Measurements from ENCODE around the gene RET.

The RET gene

DNA sequence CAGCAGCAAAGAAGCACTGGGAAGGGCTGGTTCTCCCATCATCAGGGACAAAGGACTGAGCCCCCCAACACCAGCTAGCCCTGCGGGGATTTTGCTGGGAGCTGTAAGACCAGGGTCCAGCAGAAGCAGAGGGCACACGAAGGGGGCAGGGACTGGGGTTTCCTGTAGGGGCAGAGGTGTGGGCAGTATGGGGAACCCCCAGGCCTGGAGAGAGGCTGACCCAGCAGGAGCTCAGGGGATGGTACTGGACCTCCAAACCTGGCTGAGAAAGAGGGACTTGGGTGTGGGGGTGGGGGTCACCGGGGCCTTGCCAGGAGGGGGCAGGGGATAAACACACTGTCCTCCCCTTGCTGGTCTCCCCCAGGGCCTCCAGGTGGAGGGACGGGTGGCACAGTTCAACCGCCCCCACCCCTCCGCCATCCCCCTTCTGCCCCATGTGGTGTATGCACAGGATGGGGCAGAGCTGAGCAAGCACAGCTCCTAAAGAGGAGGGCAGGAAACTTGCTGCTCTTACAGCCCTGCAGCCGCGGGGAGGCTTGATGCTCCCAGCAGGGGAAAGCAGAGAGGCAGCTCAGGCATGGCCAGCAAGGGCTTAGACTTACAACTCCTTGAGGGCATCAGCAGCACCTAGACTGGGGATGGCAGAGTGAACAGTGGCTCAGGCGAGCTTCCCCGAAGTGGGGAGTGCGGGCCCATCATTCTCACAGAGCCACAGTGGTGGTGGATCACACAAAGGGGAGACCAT, 12.4 kb upstream of the RET start:
- no peak for DNase-seq

DNA sequence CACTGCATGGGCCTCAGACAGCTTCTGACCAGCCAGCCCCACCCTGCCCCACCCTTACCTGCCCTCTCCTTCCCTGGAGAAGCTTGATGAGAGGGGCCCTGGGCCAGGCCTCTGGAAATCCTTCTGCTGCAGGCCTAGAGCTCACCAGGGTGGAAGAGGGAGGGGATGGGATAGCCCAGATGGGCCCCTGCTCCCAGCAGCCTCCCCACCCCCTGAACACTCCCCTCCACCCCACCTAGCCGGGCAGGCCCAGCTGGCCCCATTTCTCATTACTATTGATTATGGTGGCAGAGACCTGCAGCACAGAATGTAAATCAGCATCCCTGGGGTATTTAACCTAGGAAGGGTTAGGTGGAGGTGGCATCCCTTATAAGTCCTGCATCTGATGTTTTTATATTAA, 11.6 kb upstream of the RET start:
- no peak for DNase-seq

DNA sequence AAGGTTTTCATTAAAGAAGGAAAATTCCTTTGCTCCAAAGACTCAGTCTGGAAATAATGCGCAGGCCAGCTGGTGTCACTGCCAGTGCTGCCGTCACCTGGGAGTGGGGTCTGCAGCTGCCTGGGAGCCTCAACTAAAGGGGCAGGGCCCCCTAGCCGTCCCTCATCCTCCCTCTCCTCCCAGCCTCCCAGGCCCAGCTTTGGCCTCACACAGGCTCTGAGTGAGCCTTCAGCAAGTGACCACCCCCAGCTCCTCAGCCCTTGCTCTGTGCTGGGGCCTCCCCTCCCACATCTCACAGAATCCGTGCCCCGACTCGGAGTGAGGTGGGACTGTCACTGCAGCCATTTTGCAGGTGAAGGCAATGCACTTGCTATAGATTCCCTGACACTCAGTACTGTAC, 11.1 kb upstream of the RET start:
- no peak for DNase-seq

DNA sequence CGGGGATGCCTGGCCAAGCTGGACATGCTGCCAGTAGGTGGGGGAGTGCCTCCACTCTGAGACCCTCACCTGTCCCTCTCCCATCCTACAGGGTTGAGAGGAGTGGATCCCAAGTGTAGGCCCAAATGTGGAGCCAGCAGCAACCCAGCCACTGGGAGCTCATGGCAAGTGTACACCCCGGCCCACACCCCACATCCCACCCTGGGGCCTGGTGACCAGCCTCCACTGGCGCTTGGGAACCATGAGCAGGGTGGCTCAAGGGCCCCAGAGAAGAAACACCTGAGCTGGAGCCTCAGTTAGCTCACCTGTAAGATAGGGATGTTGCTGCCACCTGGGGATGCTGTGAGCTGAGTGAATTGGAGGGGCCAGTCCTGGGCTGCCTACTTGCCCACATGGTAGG, 10.4 kb upstream of the RET start:
- DNase-seq: no peak

DNA sequence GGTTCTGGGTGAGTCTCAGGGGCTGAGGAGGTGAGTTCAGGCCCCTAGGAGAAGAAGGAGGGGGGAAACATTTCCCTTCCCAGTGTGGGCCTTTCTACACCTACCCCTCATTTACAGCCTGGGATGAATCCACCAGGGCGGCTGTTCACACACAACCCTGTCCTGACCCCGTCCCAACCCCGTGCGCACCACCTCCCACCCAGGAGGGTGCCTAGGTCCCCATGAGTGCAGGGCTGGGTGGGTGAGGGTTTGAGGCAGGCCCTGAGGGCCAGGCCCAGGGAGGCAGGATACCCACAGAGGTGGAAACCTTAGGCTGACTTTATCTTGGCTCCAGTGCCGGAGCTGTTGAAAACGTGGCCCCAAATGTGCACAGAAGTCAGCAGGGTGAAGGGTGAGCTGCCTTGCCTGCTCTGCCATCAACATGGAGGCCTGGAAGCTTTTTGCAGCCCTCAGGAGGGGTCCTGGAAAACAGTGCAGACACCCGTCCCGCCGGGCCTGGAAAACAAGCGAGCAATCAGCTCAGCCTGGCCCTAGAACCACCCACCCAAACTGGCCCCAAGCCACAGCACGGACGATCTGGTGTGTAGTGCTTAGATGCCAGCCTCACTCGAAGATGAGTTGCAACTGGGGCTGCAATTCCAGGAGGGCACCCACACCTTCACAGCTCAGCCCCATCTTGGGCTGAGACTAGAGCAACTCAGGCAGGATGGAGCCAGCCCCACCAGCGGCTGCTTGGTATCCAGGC, 9.3 kb upstream of the RET start:
- DNase-seq: no peak

DNA sequence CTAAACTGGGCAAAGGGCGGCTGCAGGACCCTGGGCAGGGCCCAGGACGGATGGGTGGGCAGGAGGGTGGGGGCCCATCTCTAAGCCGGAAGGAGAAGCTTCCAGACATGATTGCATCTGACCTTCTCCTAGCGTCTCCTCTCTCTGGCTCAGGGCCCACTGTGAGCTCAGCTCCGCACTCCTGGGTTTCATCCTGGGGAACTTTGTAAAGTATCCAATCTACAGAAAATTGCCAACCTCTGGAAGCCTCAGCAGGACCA, 8.8 kb upstream of the RET start:
- no peak for DNase-seq

DNA sequence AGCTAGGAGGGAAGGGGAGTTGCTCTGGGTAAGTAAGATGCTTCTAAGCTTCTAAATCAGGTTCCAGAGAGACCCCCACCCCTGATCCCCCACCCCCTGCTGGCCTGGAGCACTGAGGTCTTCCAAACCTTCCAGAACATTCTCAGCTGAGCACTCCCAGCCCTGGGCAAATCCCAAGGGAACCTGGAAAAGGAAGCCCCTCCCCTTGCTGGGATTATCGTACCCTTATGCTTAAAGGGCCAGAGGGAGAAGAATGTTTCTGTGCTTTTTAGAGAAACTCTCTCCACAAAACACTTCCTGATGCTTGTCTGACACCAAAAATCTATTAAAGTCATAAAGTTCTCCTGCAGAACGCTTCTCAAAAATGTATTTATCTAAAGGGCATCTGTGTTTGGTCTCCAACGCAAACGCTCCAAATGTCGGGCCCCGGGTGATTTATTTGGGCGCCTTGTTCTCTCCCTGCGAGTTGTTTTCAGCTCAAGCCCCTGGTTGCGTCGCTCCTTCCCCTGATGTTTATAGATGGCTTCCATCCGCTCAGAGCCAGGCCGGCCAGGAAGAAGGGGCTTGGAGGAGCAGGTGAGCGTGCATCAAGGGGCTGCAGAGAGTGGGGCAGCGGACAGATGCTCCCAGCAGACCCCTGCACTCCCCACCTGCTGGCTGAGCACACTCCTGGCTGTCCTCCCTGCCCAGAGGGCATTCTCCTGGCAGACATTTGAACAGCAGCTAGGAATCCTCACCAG, 8.2 kb upstream of the RET start:
- DNase-seq: no peak

DNA sequence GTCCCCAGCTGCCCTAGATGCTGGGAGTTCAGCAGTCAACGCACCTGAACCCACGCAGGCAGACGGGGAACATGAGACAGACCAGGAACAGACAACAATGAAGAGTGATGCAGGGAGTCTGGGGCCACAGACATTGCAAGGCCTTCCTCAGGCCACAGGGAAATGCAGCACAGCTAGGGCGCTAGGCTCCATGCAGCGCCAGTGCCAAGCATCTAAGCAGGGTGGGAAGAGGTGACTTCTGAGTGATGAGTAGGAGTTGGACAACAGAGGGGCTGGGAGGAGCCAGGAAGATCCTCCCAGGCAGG, 7.7 kb upstream of the RET start:
- no peak for DNase-seq

DNA sequence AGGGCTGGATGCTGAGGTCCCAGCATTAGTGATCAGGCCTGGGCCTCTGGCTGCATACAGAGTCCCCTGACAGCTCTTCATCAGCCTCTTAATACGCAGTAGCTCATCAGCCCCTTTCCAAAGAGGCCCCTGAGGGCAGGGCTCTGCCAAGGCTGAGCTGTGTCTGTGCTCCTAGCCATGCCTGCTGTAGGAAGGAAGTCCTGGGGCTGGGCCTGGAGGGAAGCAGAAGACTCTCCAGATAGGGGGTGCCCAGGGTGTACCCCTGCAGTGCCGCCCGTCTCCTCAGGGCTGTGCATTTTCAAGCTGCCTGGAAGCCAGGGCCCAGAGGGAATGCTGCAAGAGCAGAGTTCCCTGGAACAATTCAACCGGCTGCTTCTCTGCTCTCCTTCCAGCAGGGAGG, 7.3 kb upstream of the RET start:
- DNase-seq: no peak

DNA sequence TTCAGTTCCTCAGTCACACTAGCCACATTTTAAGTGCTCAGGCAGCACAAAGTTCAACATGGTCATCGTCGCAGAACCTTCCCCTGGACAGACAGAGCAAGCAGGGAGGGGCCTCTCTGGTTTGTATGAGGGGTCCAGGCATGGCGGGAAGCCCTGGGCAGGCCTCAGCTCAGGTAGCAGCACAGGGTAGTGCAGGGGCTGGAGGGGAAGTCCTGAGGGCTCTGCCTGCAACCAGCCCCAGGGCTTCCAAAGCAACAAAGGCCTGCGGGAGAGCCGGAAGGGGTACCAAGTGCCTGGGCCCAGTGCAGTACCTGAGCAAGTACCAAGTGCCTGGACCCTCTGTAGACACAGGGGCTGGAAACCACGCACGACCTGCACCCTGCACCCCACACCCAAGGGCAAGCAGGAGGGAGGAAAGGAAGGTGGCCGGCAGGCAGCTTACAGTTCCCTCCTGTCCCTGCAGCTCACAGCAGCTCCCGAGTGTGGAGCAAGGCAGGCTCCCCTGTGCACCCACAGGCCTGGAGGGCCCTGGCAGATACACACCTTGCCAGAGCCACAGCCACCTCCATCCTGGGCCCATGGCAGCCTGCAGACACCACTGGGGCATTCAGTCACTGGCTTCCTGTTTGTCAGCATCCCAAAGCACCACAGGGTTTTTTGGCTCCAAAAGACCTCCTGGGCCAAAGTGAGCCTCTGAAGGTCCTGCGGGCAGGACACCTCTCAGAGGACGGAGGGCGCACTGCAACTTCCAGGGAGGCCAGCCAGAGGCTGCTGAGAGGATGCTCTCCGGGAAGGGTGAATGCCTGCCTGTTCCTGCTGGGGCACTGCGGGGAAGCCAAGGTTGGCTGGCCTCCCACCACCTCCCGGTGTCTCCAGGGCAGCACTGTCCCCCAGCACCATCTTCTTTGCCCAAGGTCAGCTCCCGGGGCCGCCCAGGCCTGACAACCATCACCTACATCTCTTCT, 6.5 kb upstream of the RET start:
- DNase-seq: no peak

DNA sequence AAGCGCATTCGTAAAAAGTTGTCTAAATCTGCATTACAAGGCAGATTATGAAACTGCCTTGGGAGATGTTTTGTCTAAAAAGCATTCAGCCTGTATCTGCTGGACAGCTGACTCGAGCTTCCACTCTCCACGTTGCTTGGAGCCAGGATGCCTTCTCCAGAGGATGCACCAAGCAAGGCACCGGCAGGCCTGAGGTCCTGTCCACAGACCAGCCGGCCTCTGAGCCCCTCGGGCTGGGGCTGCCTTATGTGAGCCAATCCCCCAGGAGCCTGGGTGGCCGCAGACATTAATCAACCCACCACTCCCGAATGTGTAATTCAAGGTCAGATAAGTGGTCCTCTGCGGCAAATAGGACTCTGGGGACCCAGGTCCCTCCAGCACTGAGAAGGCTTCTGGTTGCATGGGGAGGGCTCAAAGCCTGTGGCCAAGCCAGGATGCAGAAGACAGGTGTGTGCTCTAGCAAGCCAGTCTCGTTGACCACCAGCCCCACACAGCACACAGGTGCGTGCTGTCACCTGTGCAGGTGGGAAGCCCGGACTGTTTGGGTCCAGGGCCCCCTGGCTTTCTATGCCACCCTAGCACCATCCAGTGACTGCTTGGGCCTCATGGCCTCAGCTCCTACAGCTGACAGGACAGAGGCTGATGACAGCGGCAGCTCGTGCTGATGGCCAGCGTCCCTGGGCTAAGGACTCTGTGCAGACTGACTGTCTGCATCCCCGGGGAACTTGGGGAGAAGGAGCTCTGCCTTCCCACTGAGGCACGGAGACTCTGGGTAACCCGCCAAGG, 4.8 kb upstream of the RET start:
- no peak for DNase-seq

DNA sequence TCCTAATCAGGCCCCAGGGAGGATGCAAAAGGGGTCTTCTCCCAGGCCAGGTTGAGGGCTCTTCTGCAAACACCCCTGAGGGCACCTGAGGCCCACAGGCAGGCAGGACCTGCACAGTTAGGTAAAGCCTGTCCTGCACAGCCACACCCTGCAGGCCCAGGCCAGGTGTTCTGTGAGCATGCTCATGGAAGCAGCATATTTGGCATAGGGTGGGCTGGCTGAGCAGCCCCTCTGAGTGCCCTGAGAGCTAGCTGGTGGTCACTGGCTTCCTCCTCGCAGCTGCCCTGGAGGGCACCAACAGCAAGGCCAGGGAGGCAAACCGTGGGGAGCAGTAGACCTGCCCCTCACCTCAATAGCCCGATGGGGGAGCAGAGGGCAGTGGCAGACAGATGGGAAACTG, 3.7 kb upstream of the RET start:
- DNase-seq: no peak

DNA sequence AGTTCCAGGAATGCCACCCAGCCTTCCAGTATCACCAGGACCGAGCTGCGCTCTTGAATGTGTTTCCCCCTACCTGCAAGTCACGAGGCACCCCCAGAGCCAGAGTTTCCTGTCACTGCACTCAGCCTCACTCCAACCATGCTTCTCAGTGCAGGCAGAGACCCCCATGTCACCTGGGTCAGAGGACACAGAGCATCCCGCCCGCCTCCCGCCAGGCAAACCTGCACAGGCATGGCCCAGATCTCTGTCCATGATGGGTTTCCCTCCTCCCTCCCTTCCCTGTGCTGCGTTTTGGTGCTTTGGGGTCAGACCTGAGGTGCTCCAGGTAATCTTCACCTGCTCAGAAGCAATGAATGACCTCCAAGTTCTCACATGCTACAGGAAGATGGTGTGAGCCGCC, 3.1 kb upstream of the RET start:
- DNase-seq: no peak

DNA sequence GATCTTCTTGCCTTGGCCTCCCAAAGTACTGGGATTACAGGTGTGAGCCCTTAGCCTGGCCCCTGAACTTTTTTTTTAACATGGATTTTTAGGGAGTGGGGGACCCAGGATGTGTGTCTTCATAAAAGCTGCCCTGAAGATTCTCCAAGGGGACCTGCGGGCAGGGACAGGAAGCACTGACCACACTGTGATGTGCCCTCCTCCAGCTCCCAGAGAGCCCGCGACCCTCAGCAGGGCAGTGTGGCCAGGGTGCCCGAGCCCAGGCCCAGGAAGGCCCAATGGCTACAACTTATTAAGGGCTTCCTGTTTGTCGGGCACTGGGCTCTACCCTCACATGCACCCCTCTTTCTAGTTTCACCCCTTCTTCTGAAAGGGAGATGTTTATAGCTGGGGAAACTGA, 2.5 kb upstream of the RET start:
- DNase-seq: no peak

DNA sequence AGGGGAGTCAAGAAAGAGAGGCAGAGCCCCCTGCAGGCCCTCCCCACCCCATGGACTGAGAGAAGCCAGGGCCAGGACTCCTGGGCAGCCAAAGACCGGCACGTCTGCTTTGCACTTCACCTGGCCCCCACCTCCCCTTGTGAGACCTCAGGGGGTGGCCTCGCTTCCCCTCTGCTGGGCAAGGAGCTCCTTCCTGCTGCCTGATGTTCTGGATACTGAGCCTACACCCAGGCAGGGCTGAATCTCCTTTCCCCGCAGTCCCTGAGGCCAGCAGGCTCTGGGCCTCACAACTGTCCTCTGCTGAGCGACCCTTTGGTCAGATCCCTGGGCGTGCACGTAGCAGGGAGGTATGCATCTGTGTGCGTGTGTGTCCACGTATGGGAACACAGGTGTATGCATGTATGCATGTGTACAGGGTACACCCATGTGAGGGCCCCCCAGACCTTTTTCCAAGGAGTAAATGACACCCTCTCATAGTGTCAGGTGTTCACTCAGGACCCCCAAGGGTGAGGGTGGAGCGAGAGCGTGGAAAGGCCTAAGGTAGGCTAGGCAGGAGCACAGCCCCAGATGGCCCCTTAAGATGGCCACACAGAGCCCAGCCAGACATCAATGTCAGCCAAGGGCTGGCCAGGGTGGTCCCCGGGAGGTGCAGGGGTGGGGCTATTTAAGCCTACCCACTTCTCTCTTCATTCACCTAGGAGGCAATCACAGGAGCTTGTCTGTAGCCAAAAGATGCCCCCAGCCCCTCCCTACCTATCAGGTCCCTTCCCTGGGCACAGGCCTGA, 1.9 kb upstream of the RET start:
- DNase-seq: no peak

DNA sequence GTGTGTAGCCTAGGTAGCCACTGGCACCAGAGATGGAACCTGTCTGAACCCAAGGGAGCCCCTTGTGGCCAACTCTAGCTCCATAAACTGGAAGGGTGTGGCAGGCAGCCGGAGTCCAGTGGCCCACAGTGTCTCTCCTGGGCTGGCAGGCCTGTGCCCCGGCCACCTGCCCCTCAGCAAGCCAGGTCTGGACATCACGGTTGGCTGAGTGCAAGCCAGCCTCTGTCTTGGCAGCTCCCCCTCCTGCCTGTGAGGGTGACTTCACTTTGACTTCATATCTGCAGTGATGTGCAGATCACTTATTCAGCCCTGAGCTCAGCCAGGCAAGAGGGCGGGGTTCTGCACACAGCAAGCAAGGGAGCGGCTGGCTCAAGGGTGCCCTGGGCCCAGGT, 1.3 kb upstream of the RET start:
- DNase-seq: no peak

DNA sequence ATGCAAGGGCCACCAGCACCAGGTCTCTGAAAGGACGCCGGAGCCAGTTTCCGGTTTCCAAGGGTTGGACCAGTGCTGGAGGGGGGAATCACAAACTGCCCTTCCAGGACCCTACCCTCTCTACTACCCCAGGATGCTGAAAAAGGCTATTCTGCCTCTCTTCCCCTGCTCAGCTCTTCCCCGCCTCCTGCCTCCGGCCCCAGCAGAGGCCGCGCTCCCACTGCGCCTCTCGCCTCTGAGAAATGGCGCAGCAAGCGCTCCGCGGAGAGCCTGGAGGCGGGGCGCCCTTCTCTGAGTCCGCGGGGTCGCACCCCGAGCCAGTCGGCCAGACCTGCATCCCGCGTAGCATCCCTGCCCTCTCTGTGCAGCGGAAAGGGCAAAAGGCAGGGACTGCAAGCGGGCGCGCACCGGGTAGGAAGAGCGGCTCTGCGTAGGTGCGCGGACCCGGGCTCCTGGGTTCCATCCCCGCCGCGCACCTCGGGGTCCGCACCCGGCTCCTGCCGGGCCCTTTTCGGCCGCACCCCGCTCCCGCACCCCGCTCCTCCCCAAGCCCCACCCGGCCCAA, 476 bp upstream of the RET start:
- DNase-seq: peak; percentile 23

DNA sequence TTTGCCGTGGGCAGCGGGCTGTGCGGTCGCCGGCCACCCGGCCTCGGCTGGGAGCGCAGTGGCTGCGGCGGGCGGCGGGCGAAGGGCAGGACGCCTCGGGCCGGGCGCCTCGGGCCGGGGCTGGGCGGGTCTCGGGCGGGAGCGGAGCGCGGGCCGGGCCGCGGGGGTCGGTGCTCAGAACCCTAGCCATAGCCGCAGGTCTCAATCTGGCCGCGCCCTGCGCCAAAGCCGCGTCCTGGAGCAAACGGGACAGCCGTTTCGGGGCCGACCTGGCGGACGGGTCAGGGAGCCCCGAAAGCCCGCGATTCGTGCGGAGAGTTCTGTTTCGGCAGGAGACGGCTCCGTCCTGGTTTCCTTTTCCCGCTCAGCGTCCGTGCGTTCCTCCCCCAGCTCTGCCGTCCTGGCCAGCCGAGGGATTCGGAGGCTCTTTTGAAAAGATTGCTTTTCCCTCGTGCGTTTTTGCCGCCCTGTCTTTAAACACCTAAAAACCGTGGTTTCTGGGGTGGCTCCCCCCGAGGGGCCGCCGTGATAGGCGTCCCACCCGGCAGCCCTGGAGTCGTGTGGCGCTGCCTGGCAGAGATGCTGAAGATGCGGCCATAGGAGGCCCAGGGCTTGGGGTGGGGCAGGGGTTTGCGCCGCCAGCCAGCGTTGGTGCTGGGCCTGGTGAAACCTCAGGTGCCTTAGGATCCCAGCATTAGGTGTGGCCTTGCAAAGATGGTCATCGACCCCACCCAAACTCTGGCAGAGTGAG, 727 bp downstream of the RET start:
- DNase-seq: no peak

DNA sequence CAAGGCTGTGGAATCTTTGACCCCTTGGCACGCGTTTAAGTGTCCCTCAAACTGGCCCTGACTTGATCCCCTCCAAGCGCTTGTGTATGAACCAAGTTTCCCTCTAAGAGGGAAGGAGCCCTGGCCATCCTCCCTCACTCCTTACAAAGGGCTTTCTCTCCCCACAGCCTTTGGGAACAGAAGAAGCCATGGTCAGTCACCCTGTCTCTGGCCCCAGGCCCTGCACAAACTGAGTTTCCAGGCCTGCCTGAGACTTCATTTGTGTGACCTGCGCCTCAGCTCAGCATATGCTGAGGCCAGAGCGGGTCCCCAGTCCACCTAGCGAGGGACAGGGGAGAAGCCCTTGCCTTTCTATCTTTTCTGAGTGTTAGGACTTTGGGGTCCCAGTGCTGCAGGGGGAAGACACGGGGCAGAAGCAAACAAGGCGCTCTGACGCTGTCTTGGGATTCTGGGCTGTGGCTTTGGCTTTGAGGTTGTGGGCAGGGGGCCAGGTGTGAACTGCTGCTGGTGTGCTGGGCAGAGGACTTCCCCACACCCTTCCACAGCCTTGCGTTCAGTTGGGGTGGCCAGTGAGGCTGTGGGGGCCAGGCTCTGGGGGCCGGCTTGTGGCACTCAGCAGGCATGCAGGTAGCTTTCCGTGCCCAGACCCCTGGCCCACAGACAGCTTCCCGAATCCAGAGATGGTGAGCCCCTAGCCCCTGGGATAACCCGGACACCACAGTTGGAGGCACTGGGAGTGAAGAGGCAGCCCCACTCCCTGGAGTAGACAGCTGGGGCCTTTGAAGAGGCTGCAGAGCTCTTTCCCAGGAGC, 1.5 kb downstream of the RET start:
- no peak for DNase-seq

DNA sequence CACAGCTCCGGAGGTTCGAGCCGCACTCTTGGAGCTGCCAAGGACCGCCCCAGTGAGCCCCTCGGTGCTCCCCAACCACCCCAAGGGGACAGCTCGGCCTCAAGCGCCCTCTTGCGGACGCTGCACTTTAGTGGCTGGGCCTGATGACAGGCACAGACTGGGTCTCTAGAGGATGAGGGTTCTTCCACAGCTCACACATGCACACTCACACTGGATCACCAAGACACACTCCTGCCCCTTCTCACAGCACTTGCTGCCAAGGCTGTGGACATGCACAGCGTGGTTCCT, 2.1 kb downstream of the RET start:
- DNase-seq: no peak
